Measurements from ENCODE around the gene RGL1. TPM values are rescaled to one million over a fixed set of nuclear protein-coding genes. Genes with fewer than 3 reads are reported as not detected.

The RGL1 gene
- total and polyA plus RNA-seq, 8 donors, result 0.58 to 22.2 (median 8.5) TPM

GRCh38 chr1:183915625-183916510 lies 110.9 kb downstream of the RGL1 start:
- H3K4me3 ChIP-seq, result no peak overlapping the region
- H3K4me1 ChIP-seq, result peaks cover 0 to 33% (median 12%) of the 10 kb centered on the region in 4 donors
- 5 to 15% (median 7%) methylated on average over 10 of the region's 10 CpGs for WGBS, 5 donors
- H3K27me3 ChIP-seq, result no peaks in the 10 kb centered on the region
- DNase-seq, result peak; percentile 63 to 95
- TF ChIP-seq EP300 (IDR thresholded peaks at IDR 0.05) (no peak), CTCF (IDR thresholded peaks at IDR 0.05) (peak in 5 of 7 experiments; percentile 46 to 92 (median 77)), POLR2A (IDR thresholded peaks at IDR 0.05) (no peak), POLR2AphosphoS5 (IDR thresholded peaks at IDR 0.05) (peak in 2 of 3 donors; percentile 46 to 90)
- peak overlapping the region in 3 of 5 donors; percentile 61 to 74 (median 65) for H3K27ac ChIP-seq
- intact Hi-C loops (cut with DNase I; ENCODE audit: low total_unique reads), result loop anchor here (5.0 kb wide), 1 partner anchor 264 kb away; the partner anchor contains the start of gene APOBEC4
- peaks cover 0 to 58% (median 45%) of the 10 kb centered on the region in 4 donors for H3K36me3 ChIP-seq
- H3K9me3 ChIP-seq, result no peaks in the 10 kb centered on the region

DNA sequence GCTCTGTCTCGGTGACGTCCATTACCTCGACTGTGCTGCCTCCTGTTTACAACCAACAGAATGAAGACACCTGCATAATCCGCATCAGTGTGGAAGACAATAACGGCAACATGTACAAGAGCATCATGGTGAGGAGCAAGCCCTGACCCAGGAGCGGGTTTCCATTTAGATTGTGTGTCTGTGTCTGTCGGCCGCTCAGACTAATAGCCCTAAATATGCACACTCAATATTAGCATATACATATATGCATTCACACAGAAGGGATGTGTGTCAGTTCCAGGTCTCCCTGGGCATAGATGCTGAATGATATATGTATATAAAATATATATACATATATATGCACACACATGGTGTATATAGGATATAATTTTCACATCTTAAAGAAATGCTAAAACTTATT lies 111.7 kb downstream of the RGL1 start:
- WGBS, 5 donors, result 86 to 94% (median 93%) methylated on average over 8 of the region's 8 CpGs
- Histone ChIP-seq H3K4me3 (no peak overlapping the region), H3K4me1 (peaks cover 0 to 29% (median 12%) of the 10 kb centered on the region in 4 donors), H3K9me3 (no peaks in the 10 kb centered on the region), H3K27me3 (no peaks in the 10 kb centered on the region), H3K36me3 (peaks cover 0 to 58% (median 46%) of the 10 kb centered on the region in 4 donors), H3K27ac (peak overlapping the region in 1 of 5 donors; percentile 65)
- TF ChIP-seq POLR2A (IDR thresholded peaks at IDR 0.05), result no peak
- no peak for TF ChIP-seq CTCF (IDR thresholded peaks at IDR 0.05)
- no peak for TF ChIP-seq POLR2AphosphoS5 (IDR thresholded peaks at IDR 0.05)
- TF ChIP-seq EP300 (IDR thresholded peaks at IDR 0.05), result no peak
- no peak for DNase-seq
- intact Hi-C loops (cut with DNase I; ENCODE audit: low total_unique reads), result loop anchor here (5.0 kb wide), 1 partner anchor 264 kb away; the partner anchor contains the start of gene APOBEC4

- H3K36me3 ChIP-seq, result peaks cover 0 to 65% (median 48%) of the 10 kb centered on the region in 4 donors
- WGBS, 5 donors, result 42 to 68% (median 54%) methylated on average over 6 of the region's 6 CpGs
Observed at GRCh38 chr1:183918589-183918988, 113.7 kb downstream of the RGL1 start.

More at GRCh38 chr1:183918589-183918988, 113.7 kb downstream of the RGL1 start:
- intact Hi-C loops (cut with DNase I; ENCODE audit: low total_unique reads), result loop anchor here (5.0 kb wide), 1 partner anchor 266 kb away; the partner anchor contains the start of gene APOBEC4
- Histone ChIP-seq H3K4me3 (no peak overlapping the region), H3K27ac (no peak overlapping the region), H3K9me3 (no peaks in the 10 kb centered on the region), H3K27me3 (no peaks in the 10 kb centered on the region), H3K4me1 (peaks cover 0 to 25% (median 12%) of the 10 kb centered on the region in 4 donors)
- TF ChIP-seq EP300 (IDR thresholded peaks at IDR 0.05), result no peak
- no peak for TF ChIP-seq CTCF (IDR thresholded peaks at IDR 0.05)
- TF ChIP-seq POLR2A (IDR thresholded peaks at IDR 0.05), result no peak
- no peak for TF ChIP-seq POLR2AphosphoS5 (IDR thresholded peaks at IDR 0.05)
- DNase-seq, result no peak
